Measurements from ENCODE around the gene WDR82.

GRCh38 chr3:52227117-52227516 is 51.3 kb downstream of the WDR82 start:
- no peak for TF ChIP-seq POLR2A (IDR thresholded peaks at IDR 0.05; ENCODE audit: low read depth, low read length)
- TF ChIP-seq TAF1 (IDR thresholded peaks at IDR 0.05; ENCODE audit: borderline replicate concordance, low read depth, low read length) = no peak

Measured in GM12892 (cell line).